IPS DF 4.7 (cell line): ENCODE measurements around the gene C17orf113.

Source experiments
- DNase-seq: peaks from one replicate; pipeline ENCODE4 v3.0.0-alpha.2; 2013; ENCODE audit warnings: low spot score; ENCODE audit errors: extremely low read depth

The C17orf113 gene

GRCh38 chr17:42050393-42051012 lies at the start of gene C17orf113:
Gene C17orf113 (minus strand): TSS chr17:42050601. CDS start chr17:42043376, 7,225 bp downstream.
- DNase-seq, result no peak

- DNase-seq, result no peak
Observed at GRCh38 chr17:42098730-42099399, 48.5 kb upstream of the C17orf113 start.

- DNase-seq, result no peak
Observed at GRCh38 chr17:42097691-42098631, 47.6 kb upstream of the C17orf113 start, which contains the start of gene ZNF385C. Gene ZNF385C (minus strand): TSS chr17:42098473. CDS start chr17:42063056, 35,417 bp downstream.

GRCh38 chr17:42096360-42097111 lies 46.1 kb upstream of the C17orf113 start:
- DNase-seq, result no peak

- no peak for DNase-seq
Observed at GRCh38 chr17:42094375-42095069, 44.1 kb upstream of the C17orf113 start.

- DNase-seq, result no peak
Observed at GRCh38 chr17:42092939-42093338, 42.5 kb upstream of the C17orf113 start.

- no peak for DNase-seq
Observed at GRCh38 chr17:42090964-42091790, 40.8 kb upstream of the C17orf113 start.

GRCh38 chr17:42088736-42089135 lies 38.3 kb upstream of the C17orf113 start:
- DNase-seq, result no peak

GRCh38 chr17:42087736-42088705 lies 37.6 kb upstream of the C17orf113 start:
- no peak for DNase-seq

- DNase-seq, result no peak
Observed at GRCh38 chr17:42087042-42087701, 36.8 kb upstream of the C17orf113 start.

- DNase-seq, result no peak
Observed at GRCh38 chr17:42081516-42082129, 31.2 kb upstream of the C17orf113 start.

- DNase-seq, result no peak
Observed at GRCh38 chr17:42079541-42079940, 29.1 kb upstream of the C17orf113 start.

- DNase-seq, result no peak
Observed at GRCh38 chr17:42078396-42079043, 28.1 kb upstream of the C17orf113 start.

- no peak for DNase-seq
Observed at GRCh38 chr17:42077755-42078154, 27.4 kb upstream of the C17orf113 start.

- no peak for DNase-seq
Observed at GRCh38 chr17:42076797-42077559, 26.6 kb upstream of the C17orf113 start.

GRCh38 chr17:42075789-42076188 lies 25.4 kb upstream of the C17orf113 start:
- DNase-seq, result no peak
